HG03139 (cell line): Measurements from ENCODE around the gene AUH.

ENCODE experiments used
- ATAC-seq: cut with Tn5 transposase; IDR thresholded peaks from one replicate; pipeline ENCODE4 v1.9.1; 2021; ENCODE audit not compliant: unreplicated experiment

Gene AUH

DNA sequence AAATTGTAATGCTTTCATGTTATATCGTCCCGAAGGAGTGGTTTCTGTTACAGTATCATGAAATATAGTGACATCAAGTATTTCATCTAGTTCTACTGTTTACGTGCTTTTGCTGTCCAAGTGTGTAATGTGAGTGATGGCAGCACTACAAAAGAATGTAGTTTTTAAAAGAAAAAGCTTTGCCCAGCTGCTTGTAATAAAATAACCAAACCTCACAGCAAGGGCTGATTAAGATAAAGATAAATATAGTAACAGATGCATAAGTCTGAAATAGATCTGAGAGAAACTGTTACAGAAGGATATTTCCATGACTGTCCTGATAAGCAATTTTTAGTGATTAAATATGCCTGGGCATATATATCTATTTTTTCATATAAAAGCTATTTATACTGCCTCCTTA lies 106.4 kb downstream of the AUH start:
- ATAC-seq = no peak

DNA sequence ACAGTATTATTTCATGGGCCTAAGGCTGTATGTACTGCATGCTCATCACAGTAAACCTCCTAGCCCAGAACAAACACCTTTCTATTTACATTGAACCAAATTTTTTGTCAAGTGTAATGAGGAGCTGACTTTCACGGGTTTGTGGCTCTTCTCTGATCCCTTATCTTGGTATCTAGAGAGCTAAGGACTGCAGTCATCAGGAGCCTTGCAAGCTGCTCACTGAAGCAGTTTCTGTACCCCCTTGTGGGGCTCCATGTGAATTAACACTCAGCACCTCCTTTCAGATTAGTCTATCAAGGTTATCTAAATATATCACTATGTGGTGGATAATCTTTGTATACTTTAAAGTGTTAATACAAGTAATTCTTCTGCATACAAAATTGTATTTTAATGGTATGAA lies 108.2 kb downstream of the AUH start:
- ATAC-seq = no peak

DNA sequence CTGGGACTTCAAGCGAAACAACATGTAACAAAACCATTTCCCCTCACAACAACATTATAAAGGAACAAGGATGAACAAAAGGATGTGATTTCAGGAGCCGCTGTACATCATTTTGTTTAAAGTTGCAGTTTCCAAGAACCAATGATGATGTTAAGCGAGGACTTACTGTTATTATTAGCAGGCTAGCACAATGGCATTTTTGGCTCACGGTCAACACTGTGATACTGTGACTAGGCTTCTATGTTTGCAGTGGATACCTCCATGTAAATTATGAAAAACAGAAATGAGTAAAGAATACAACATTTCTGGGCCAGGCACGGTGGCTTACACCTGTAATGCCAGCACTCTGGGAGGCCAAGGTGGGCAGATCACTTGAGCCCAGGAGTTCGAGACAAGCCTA lies 113.0 kb downstream of the AUH start:
- no peak for ATAC-seq

DNA sequence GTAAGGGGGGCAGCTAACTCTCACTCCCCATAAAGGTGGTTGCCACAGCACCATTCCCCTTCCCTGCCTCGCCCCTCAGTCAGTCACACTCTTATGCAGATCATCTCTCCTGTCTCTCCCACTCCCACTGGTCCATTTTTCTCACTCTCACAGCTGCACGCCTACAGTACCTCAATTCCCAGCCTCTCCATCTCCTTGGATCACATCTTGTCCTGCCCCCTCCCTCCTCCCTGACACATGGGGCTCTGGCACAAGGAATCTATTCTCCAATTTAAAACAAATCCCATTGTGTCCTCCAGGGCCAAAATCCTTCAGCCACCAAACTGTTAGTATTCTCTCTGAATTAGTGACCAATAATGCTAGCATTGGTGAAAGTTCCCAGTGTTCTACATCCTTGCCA lies 114.4 kb downstream of the AUH start:
- ATAC-seq = no peak

DNA sequence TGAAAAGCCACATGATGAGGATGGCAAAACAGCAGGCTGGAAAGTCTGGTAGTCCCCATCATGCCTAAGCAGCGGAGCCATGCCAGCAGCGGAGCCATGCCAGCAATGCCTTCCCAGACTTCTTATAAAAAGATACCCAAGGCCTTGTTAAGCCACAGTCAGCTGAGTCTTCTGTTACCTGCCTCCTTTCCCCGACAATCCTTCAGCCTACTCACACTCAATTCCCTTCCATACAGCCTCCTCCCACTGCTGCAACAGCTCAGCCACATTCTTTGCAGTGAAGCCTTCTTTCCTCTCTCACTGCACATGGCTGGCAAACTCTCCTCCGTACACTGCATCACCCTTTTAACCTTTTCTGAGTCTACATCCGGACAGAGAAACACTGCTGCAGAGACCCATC lies 114.9 kb downstream of the AUH start:
- no peak for ATAC-seq

DNA sequence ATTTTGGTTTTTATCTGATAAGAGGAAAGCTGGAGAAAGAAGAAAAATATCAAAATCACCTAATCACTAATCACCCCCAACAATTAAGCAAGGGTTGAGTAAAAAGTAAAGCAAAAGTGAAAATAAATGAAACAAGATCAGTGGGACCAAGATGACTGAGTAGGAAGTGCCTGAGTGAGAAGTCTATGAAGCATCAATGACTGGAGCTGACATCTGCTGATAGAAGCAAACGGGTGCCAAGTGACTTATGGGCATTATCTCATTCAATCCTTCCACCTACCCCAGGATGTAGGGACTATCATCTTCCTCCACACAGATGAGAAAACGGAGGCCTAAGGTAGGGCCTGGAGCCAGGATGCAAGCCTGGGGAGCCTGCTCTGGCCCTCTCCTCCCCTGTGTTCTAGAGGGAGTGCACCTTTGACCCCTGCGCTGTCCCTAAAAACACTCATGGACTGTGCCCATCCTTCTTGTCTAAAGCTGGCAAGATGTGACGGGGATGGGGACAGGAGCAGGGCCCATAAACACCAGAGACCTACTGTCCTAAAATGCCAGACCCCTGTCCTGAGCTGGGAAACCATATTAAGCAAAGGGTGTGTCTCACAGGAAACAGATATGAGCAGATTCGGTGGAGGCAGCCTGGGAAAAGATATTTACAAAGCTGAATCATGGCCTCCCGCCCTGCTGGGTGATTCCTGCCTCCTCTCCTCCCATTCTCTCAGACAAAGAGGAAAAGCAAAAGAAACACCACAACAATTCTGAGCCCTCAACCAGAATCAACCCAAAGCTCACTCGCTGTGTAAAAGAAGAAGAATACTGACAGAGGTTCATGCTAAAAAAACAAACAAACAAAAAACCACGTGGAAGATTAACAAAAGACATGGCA lies 116.0 kb downstream of the AUH start:
- ATAC-seq = no peak

DNA sequence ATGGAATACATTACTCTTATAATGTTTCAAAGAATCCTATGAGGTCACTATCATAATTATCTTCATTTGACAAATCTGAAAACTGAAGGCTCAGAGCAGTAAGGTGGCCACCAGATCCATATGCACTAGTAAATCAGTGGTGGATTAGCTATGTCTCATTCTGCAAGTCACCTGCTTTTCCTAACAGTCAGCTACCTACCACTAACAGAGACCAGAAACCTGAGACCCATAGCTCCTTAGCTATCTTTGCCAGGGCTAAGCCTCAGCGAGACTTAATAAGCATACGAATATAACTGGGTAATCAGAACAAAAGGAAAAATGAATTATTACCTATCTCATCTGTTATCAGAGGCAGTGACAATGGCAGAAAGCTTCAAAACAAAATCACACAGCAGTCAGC lies 118.7 kb downstream of the AUH start:
- no peak for ATAC-seq

DNA sequence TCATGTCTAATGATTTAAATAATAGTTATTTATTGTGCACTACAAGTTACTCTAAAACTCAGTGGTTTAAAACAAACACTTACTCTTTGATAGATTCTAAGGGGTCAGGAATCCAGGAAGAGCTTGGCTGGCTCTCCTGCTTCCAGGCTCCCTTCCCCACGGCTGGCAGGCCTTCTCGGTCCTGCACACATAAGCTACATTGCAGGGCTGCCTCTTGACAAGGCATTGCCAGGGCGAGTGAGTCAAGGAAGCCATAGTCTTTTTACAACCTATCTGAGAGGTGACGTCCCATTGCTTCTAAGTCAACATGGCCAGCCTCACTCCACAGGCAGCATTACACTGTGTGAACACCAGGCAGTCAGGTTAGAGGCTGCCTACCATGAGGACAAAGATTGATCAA lies 119.8 kb downstream of the AUH start:
- no peak for ATAC-seq

DNA sequence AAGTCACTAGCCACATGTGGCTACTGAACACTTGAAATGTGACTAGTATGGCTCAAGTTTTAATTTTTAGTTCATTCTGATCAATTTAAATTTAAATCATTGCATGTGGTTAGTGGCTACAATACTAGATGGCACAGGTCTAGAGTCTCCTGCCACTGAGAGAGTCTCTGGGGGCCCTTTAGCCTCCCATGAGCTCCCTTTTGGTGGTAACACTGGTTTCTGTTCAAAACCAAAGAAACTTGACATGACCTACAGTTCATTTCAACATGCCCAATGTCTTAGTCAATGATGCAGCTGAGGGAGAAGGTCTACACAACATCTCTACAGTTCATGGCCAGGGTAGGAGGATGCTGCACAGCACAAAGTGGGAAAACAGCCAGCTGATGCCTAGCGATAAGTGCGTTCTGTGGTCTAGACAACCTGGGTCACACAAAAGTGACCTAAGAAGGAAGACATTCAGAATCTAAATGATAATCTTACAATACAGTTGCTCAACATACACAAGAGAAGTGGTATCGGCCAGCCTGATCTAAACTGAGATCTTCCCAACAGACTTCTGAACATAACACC lies 121.0 kb downstream of the AUH start:
- no peak for ATAC-seq

DNA sequence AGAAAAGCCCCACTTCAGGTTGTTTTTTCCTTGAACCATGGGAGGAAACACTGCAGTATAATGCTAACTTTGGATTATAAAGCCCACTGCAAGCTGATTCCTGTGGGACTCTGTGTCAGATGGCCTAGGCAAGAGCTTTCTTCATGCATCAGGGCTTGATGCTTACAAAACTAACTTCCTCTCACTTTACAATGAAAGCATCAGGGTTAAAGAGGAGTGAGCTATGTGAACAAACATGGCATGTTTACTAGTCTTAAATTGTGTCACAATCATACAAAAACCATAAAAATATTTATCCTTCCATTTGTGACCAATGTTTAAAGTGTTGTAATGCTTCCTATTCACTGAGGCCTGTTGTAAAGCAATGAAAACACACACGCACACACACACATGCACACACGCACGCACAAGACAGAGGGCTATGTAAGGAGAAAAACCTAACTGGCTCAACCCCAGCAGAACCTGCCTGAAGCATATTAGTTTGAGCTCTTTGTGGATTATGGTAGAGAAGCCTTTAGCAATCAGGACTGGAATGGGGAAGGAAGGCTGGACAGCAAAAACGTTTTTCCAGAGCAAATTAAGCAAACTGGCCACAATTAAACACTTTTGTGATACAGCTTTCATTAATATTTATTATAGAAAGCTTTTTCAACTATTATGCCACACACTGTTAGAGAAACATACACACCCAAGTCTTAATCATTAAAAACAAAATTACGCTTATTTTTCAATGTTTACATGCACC lies 122.2 kb downstream of the AUH start:
- ATAC-seq = no peak

DNA sequence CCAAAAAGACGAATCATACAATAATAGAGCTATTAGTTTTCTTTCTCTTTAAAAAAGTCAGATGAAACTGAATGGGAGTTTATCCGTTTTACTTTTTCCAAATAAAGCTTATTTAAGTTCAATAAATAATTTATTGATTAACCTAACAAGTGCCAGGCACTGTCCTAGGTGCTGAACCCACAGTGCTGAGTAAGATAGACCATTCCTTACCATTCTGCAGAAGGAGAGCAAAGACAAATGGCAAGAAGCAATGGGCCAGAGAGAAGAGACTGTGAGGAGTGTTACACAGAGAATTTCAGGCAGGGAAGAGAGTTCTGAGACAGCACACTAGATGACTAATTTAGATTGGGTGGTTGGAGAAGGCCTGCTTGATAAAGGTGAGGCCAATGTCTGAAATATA lies 127.2 kb downstream of the AUH start:
- ATAC-seq = no peak

DNA sequence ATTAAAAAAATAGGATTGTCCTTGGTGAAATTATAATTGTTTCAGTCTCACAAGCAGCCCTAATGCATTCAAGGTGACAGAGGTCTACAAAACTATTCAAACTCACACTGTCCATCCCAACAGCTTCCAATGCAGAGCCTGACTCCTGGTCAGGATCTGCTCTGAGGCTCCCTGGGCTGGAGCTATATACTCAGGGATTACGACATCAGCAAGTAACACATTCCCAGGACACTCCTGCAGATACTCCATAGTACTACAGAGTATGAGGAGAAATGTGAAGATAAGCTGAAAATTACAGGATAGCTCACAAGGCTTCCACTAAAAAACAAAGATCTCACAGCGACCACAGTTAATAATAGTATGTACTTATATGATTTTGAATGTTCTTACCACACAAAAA lies 130.1 kb downstream of the AUH start:
- no peak for ATAC-seq

DNA sequence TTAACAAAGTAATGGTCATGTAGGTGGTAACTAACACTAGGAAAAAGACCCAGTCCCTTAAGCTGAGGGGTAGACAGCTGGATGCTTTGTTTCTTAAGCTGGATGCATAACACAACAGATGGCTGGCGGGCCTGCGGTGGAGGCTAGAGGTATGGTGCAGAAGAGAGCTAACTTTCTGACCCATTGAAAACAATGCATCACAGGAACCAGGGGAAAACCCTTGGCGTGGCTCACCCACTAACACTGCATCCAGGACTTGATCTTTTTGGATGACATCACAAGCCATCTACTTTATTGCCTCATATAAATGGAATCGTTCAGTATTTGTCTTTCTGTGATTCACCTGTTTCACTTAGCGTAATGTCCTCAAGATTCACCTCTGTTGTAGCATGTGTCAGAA lies 138.7 kb downstream of the AUH start:
- no peak for ATAC-seq

DNA sequence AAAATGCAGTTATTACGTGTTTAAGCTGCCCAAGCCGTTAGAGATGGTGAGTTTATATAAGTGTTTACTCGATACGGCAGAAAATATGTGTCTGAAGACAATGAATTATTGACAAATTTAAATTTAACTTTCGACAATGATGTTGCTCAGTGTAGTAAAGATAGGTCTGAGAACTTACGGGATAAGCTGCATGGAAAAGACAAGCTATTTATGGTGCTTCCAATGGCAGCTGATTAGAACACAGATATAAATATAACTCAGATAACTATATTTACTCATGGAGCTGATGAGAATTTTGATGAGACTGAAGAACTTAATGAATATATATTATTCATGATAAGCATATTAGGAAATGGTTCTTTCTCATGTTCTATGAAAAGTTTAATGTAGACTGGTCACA lies 139.3 kb downstream of the AUH start:
- no peak for ATAC-seq

DNA sequence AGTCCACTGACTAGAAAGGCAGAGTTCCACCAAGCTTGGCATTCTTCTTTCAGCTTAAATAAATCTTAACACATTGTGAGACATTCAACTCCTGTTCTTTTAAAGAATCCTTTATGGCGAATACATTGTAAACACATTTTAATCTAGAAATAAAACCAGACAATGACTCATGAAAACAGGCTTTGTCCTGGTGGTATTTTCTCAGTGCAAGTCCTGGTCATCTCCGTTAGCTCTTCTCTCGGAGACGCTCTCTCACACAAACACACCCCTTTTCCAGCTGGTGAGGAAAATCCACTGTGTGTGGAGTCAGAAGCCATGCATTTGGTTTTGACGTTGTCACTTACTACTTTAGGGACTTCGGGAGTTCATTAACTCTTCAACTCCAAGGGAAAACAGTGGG lies 140.4 kb downstream of the AUH start:
- ATAC-seq = no peak

DNA sequence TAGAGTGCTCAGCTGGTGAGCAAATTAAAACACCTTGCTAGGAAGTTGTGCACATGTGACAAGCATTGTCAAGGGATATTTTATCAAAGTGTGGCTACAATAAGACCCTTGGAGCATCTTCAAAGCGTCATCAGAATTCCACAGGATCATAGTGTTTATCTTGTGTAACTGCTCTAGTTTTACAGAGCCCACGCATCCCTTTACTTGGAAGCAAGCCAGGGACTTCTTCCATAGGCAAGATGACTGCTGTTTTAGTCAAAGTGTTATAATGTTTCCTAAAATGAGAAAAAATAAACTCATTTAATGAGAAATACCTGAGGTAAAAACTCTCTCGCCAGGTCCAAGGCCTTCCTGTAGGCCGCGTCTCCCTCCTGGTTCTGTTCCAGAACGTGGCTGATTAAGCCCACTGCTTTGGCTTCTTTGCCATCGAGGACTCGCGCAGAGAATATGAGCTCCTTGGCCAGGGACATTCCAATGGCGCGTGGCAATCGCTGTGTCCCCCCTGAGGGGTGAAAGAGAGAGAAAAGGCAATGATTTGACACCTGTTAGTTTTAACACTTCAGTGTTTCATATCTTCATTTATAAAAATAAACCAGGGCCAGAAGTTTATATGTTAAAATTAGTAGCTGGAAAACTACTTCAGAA lies 141.1 kb downstream of the AUH start:
- no peak for ATAC-seq

DNA sequence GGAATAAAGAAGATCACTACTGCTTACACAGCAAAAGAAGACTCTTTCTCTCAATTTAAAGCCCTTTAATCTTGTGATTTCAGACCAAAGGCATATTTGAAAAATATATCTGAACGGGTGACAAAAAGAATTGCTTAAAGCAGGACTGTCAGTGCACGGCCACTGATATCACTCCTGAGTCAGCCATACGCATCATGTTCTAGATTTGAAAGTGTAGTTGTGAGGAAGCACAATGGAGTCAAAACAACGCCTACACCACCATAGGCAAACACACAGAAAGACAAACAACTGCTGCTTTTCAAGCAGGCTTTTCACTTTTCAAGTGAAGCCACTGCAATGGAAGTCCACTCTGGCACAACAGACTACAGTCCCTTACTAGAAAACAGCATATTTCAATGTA lies 141.7 kb downstream of the AUH start:
- no peak for ATAC-seq

DNA sequence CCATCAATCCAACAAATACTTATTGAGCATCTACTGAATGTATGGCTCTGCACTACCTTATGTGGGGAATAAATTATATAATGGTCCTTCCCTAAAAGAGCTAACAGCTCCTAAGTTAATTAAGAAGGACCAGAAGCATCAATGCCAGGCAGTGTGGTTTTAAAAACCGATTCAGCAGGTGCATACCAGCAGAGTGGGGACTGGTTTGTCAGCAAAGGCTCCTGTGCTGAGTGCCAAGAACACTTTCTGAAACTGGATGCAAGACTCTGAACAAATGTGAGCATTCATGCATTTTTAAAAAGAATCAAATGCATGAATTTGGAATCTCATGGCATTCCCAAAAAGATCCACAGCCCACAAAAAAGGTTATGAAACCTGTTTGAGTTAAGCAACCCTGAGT lies 142.2 kb downstream of the AUH start:
- no peak for ATAC-seq

DNA sequence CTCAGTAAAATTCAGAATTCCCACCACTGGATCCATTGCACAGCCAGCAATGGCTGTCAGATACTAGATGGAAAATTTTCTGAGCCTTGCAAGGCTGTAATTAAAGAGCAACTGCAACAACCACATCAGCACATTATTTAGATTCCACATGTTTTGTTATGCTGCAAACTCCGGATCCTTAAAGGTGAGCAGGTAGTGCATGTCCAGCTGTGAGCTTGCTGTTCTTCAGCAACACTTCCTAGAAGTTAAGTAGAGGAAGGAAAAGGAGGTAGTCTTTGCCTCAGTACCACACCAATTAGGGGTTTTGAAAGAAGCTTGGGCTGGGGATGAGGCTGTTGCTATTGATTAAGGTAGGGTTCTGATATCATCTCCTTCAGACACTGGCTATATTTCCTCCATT lies 144.3 kb downstream of the AUH start:
- ATAC-seq = no peak

DNA sequence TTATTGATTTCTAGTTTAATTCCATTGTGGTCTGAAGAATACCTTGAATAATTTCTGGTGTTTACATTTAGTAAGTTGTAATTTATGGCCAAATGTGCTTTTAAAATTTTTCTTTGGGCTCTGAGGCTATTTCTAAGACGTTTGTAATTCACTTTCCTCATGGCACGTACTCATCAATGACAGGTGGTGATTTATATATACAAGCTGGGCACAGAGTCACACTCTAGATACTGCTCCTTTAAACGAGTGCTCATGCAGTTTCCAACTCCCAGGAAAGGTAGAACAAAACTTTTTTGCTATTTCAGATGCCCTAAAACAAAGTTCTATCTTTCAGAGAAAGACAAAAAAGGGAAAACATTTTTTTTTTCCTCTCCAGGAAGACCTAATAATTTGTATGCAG lies 146.9 kb downstream of the AUH start:
- no peak for ATAC-seq

DNA sequence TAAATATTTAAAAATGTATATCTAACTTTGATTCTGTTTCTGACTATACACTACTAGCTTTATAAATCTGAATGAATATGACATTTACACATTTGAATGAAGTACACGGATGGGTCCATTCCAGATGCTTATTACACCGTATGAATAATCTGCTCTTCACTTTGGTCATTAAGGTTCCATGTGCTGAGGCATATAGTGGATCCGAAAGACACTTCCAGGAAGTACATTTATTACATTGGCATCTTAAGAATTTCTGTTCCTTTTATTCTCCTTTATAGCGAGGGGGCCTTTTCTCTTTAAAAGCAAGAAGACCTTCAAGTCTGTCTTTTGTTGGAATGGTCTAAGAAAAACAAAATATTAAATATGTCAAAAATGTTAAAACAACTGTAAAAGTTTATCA lies 147.6 kb downstream of the AUH start:
- no peak for ATAC-seq
